Endothelial cell of umbilical vein (primary cell): ENCODE data around the gene ULK2. TPM values are rescaled to one million over a fixed set of nuclear protein-coding genes. Genes with fewer than 3 reads are reported as not detected.

Source experiments
- BruUV-seq: library from RNA; stranded (reverse); fragments of 400-500 nt; replicated peaks from 2 replicates; lab custom pipeline; 2021; lab: Mats Ljungman, UMichigan
- CTCF ChIA-PET: fragments of 300-600, 350-600 bp; sonication (Branson Sonifier 250); formaldehyde crosslinking; loops from one replicate; lab custom pipeline; 2021; ENCODE audit warnings: antibody characterized with exemption, inconsistent platforms; lab: Charles Lee
- POLR2A ChIA-PET: fragments of 300-600, 350-600 bp; sonication (Branson Sonifier 250); formaldehyde crosslinking; loops from one replicate; lab custom pipeline; 2021; ENCODE audit warnings: antibody characterized with exemption, inconsistent platforms; lab: Charles Lee
- DNase-seq: peaks from one replicate; pipeline ENCODE4 v3.0.0-alpha.2; 2011; ENCODE audit warnings: low read depth, low spot score
- FAIRE-seq: peaks from 2 replicates; lab custom pipeline; 2011; peaks lifted over from hg19 to GRCh38; lab: Jason Lieb, UNC
- H2AFZ ChIP-seq: 2 replicates; pipeline ENCODE4 v1.6.0; 2012; ENCODE audit warnings: low read depth, low read length, control low read depth, inconsistent platforms
- H3K27ac ChIP-seq: 2 replicates; pipeline ENCODE4 v1.5.1; 2011; ENCODE audit warnings: low read depth, mild to moderate bottlenecking, control low read depth, low read length, moderate library complexity; ENCODE audit not compliant: insufficient read depth
- H3K27me3 ChIP-seq, 2 experiments: 2 replicates each; pipeline versions ENCODE4 v1.6.0 to v1.6.1; 2011; ENCODE audit warnings: low read length in 2 of 2, mixed read lengths in 1 of 2; ENCODE audit not compliant: control insufficient read depth in 2 of 2, insufficient read depth in 2 of 2
- H3K36me3 ChIP-seq, 2 experiments: 2 replicates in 1 of 2; 3 replicates in 1 of 2; pipeline ENCODE4 v1.5.1; 2011; ENCODE audit warnings: low read length in 2 of 2, mild to moderate bottlenecking in 1 of 2, moderate library complexity in 1 of 2; ENCODE audit not compliant: control insufficient read depth in 2 of 2, insufficient read depth in 2 of 2; ENCODE audit errors: extremely low read depth in 1 of 2
- H3K4me1 ChIP-seq: 3 replicates; pipeline ENCODE4 v1.5.1; 2011; ENCODE audit warnings: mild to moderate bottlenecking, low read length; ENCODE audit not compliant: control insufficient read depth, insufficient read depth; ENCODE audit errors: extremely low read depth
- H3K4me2 ChIP-seq: 2 replicates; pipeline ENCODE4 v1.6.1; 2011; ENCODE audit warnings: low read length, control low read depth, mixed read lengths; ENCODE audit not compliant: insufficient read depth
- H3K4me3 ChIP-seq, 3 experiments: fragments of 200-600 bp in 1 of 3; sonication (generic), shearing (Covaris generic) in 1 of 3; replicated peaks in 1 of 3; 2 replicates each; pipeline ENCODE4 v1.5.1; 2011 to 2016; ENCODE audit warnings: control low read depth in 3 of 3, low read length in 3 of 3, mild to moderate bottlenecking in 2 of 3, inconsistent platforms in 1 of 3, low read depth in 1 of 3, moderate library complexity in 1 of 3; ENCODE audit not compliant: insufficient read depth in 1 of 3
- H3K79me2 ChIP-seq: 2 replicates; pipeline ENCODE4 v1.6.0; 2012; ENCODE audit warnings: low read length, inconsistent platforms; ENCODE audit not compliant: control insufficient read depth, insufficient read depth
- H3K9ac ChIP-seq: replicated peaks from 2 replicates; pipeline ENCODE3; 2011; ENCODE audit warnings: low read length, control low read depth; ENCODE audit not compliant: insufficient read depth; ENCODE audit errors: extremely low read depth
- H3K9me1 ChIP-seq: replicated peaks from 3 replicates; pipeline ENCODE4 v1.6.0; 2011; ENCODE audit warnings: mild to moderate bottlenecking, low read length; ENCODE audit not compliant: control insufficient read depth, insufficient read depth; ENCODE audit errors: extremely low read depth
- H3K9me3 ChIP-seq: replicated peaks from 2 replicates; pipeline ENCODE4 v1.5.1; 2012; ENCODE audit warnings: low read length, inconsistent platforms; ENCODE audit not compliant: control insufficient read depth, insufficient read depth
- H4K20me1 ChIP-seq: replicated peaks from 2 replicates; pipeline ENCODE3; 2011; ENCODE audit warnings: mild to moderate bottlenecking, low read length; ENCODE audit not compliant: control insufficient read depth, insufficient read depth; ENCODE audit errors: extremely low read depth
- FOS ChIP-seq: IDR thresholded peaks from 2 replicates; pipeline ENCODE4 v1.6.1; 2011; ENCODE audit warnings: mild to moderate bottlenecking, low read length, moderate library complexity, borderline replicate concordance; ENCODE audit not compliant: insufficient read depth
- GATA2 ChIP-seq: IDR thresholded peaks from 2 replicates; pipeline ENCODE4 v1.7.0; 2011; ENCODE audit warnings: low read depth, mild to moderate bottlenecking, moderate library complexity, mixed read lengths, low read length; ENCODE audit not compliant: insufficient read length, insufficient read depth
- JUN ChIP-seq: IDR thresholded peaks from 2 replicates; pipeline ENCODE4 v1.6.1; 2011; ENCODE audit warnings: borderline replicate concordance, low read depth; ENCODE audit not compliant: insufficient read length, insufficient read depth
- POLR2A ChIP-seq: IDR thresholded peaks from 2 replicates; pipeline ENCODE4 v1.6.1; 2012; ENCODE audit warnings: low read depth, mild to moderate bottlenecking, control low read depth, low read length
- POLR2AphosphoS5 ChIP-seq: IDR thresholded peaks from 2 replicates; pipeline ENCODE4 v1.6.1; 2012; ENCODE audit warnings: low read depth, mild to moderate bottlenecking, control low read depth, low read length, moderate library complexity; ENCODE audit not compliant: insufficient read depth
- dilution Hi-C: fragments of 300-500 bp; cut with MboI; formaldehyde crosslinking; loops from one replicate; pipeline ENCODE4 v1.15.0; 2019; ENCODE audit warnings: low sequenced_read_pairs; ENCODE audit not compliant: extremely low pct_ligation_motif_present
- intact Hi-C: fragments of 100-400 bp; cut with micrococcal nuclease; formaldehyde crosslinking; loops from one replicate; pipeline ENCODE4 v1.10.0; 2022
- polyA plus RNA-seq, 4 experiments: library from polyadenylated mRNA; depleted of rRNA in 3 of 4; stranded (reverse) in 3 of 4; unstranded in 1 of 4; fragments of >200 nt; gene quantifications; 2 replicates each; pipeline versions ENCODE4 v1.2.1 to v1.2.3, GENCODE V29; 2011 to 2012; ENCODE audit warnings: missing spikeins in 1 of 4
- total RNA-seq: library from RNA; stranded (reverse); gene quantifications from 2 replicates; pipeline ENCODE4 v1.2.3, GENCODE V29; 2021
- TF ChIP-seq, protein P1 (sequence below): IDR thresholded peaks from 2 replicates; pipeline ENCODE4 v1.6.1; 2011; ENCODE audit not compliant: insufficient read depth, insufficient read length
- TF ChIP-seq, protein P2 (sequence below), 2 donors: IDR thresholded peaks; 1 replicate in 1 of 2; 2 replicates in 1 of 2; pipeline ENCODE4 v1.5.1; 2011; ENCODE audit warnings: low read length in 2 of 2, mild to moderate bottlenecking in 2 of 2, moderate library complexity in 2 of 2, control low read depth in 1 of 2, inconsistent platforms in 1 of 2, low read depth in 1 of 2; ENCODE audit not compliant: insufficient read depth in 1 of 2; ENCODE audit errors: extremely low read depth in 1 of 2

ULK2 gene
- total and polyA plus RNA-seq, 2 donors (not counting 3 experiments of a cell fraction or from before 2014, with no cell fraction given) = 19.3 to 26.7 TPM

DNA sequence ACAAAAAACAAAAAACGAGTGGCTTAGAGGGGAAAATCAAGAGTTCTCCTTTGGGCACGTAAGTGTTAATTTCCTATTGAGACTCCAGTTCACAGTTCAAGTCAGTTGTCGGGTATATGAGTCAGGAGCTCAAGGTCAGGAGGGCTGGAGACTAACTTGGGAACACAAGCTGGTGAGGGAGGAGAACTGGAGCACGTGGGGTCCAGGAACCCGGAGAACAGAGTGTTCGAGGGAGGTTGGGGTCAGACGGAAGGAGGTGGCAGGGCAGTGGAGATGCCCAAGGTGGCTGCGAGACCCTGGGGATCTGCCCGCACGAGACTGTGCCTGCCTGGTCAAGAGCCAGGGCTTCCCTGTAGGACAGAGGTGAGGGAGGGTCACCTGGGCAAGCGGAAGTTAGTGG is 131.7 kb downstream of the ULK2 start:
- no TSS peak for BruUV-seq
- no peaks in the 10 kb centered on the region for H3K9me1 ChIP-seq
- H3K4me2 ChIP-seq = no peak overlapping the region
- intact Hi-C loops (no loop called here), dilution Hi-C loops (no loop called here)
- no peak overlapping the region for H2AFZ ChIP-seq
- CTCF ChIA-PET = interaction anchor here (3.8 kb wide), 1 partner anchor 9 kb away, joined by 11 read pairs; no protein-coding TSS in a partner anchor
- TF ChIP-seq, protein P1, sequence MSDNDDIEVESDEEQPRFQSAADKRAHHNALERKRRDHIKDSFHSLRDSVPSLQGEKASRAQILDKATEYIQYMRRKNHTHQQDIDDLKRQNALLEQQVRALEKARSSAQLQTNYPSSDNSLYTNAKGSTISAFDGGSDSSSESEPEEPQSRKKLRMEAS = no peak
- no peak for TF ChIP-seq JUN
- H3K4me3 ChIP-seq = no peak overlapping the region
- H3K9ac ChIP-seq = no peak overlapping the region
- H3K79me2 ChIP-seq = no peaks in the 10 kb centered on the region
- no peak overlapping the region for H3K27ac ChIP-seq
- H3K36me3 ChIP-seq = no peaks in the 10 kb centered on the region
- POLR2A ChIA-PET = no interaction called here
- no peaks in the 10 kb centered on the region for H3K9me3 ChIP-seq
- FAIRE-seq (no peak), DNase-seq (no peak)
- H3K4me1 ChIP-seq = no peaks in the 10 kb centered on the region
- H4K20me1 ChIP-seq = no peaks in the 10 kb centered on the region
- H3K27me3 ChIP-seq = no peaks in the 10 kb centered on the region

DNA sequence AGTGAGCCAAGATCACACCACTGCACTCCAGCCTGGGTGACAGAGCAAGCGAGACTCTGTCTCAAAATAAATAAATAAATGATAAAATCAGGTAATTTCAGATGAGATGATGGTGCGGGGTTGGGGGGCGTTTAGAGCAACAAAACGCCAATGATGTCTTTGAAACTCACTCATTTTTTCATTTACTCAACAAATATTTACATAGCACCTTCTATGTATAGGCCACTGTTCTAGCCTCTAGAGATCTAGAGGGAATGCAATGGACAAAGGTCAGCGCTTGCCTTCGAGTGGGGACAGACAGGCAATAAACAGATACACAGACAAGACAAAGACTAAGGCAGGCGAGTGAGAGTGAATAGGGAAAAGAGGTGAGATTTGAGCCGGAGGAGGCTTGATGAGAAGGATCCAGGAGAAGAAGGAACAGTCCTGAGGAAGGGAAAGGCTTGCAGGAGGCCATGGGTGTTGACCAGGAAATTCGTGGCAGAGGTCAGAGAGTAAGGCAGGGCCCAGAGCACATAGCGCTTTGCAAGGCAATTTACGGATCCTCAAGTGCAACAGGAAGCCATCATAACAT is 133.7 kb downstream of the ULK2 start:
- H3K9ac ChIP-seq = no peak overlapping the region
- H3K4me2 ChIP-seq = no peak overlapping the region
- DNase-seq (no peak), FAIRE-seq (no peak)
- no peak overlapping the region for H3K4me3 ChIP-seq
- ChIA-PET CTCF (interaction anchor here (1.3 to 3.8 kb wide), 2 partner anchors 11 to 28 kb away, joined by 6 to 11 read pairs; no protein-coding TSS in a partner anchor), POLR2A (no interaction called here)
- H3K36me3 ChIP-seq = no peaks in the 10 kb centered on the region
- no peaks in the 10 kb centered on the region for H3K9me3 ChIP-seq
- no peak for TF ChIP-seq JUN
- no peak for TF ChIP-seq POLR2AphosphoS5
- no peak for TF ChIP-seq FOS
- TF ChIP-seq GATA2 = no peak
- TF ChIP-seq, protein P2, sequence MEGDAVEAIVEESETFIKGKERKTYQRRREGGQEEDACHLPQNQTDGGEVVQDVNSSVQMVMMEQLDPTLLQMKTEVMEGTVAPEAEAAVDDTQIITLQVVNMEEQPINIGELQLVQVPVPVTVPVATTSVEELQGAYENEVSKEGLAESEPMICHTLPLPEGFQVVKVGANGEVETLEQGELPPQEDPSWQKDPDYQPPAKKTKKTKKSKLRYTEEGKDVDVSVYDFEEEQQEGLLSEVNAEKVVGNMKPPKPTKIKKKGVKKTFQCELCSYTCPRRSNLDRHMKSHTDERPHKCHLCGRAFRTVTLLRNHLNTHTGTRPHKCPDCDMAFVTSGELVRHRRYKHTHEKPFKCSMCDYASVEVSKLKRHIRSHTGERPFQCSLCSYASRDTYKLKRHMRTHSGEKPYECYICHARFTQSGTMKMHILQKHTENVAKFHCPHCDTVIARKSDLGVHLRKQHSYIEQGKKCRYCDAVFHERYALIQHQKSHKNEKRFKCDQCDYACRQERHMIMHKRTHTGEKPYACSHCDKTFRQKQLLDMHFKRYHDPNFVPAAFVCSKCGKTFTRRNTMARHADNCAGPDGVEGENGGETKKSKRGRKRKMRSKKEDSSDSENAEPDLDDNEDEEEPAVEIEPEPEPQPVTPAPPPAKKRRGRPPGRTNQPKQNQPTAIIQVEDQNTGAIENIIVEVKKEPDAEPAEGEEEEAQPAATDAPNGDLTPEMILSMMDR (IDR thresholded peaks at IDR 0.05; ENCODE audit: extremely low read depth in 1 of 2, insufficient read depth in 1 of 2, low read depth in 1 of 2, low read length in 2 of 2) = no peak
- no peak for TF ChIP-seq POLR2A
- TF ChIP-seq, protein P1 = no peak
- BruUV-seq = no TSS peak
- intact Hi-C loops (no loop called here), dilution Hi-C loops (no loop called here)
- H4K20me1 ChIP-seq = no peaks in the 10 kb centered on the region
- H3K79me2 ChIP-seq = no peaks in the 10 kb centered on the region
- no peak overlapping the region for H3K27ac ChIP-seq
- H3K27me3 ChIP-seq = no peaks in the 10 kb centered on the region
- H3K4me1 ChIP-seq = no peaks in the 10 kb centered on the region
- no peak overlapping the region for H2AFZ ChIP-seq
- H3K9me1 ChIP-seq = no peaks in the 10 kb centered on the region
